ENCODE measurements around the gene LOC101059915.

The LOC101059915 gene

GRCh38 chrX:71659342-71659741 lies 8.0 kb upstream of the LOC101059915 start:
- no peaks in the 10 kb centered on the region for H3K36me3 ChIP-seq (ENCODE audit: control insufficient read depth in 2 of 2, insufficient read depth in 1 of 2, low read length in 2 of 2)
- H3K4me3 ChIP-seq (ENCODE audit: low read depth, low read length), result no peak overlapping the region
- ChIA-PET CTCF (no interaction called here), POLR2A (no interaction called here)
- TF ChIP-seq ZNF513 (tag by site-specific recombination; IDR thresholded peaks at IDR 0.05) (no peak), ZFHX2 (tag by site-specific recombination; conservative IDR thresholded peaks at IDR 0.05) (peak; percentile 61), GLIS1 (tag by site-specific recombination; IDR thresholded peaks at IDR 0.05) (no peak), EGR2 (tag by site-specific recombination; IDR thresholded peaks at IDR 0.05; ENCODE audit: low read depth) (peak; percentile 28; the same call in 1 of the 2 replicates), ZFP3 (tag by site-specific recombination; IDR thresholded peaks at IDR 0.05; ENCODE audit: low read depth) (no peak), ZNF623 (tag by site-specific recombination; IDR thresholded peaks at IDR 0.05) (no peak), ZNF501 (tag by site-specific recombination; IDR thresholded peaks at IDR 0.05) (no peak), ZBTB21 (tag by site-specific recombination; IDR thresholded peaks at IDR 0.05) (no peak), ZNF175 (tag by site-specific recombination; IDR thresholded peaks at IDR 0.05) (no peak), ZNF324 (tag by site-specific recombination; IDR thresholded peaks at IDR 0.05) (no peak), ZNF654 (tag by site-specific recombination; IDR thresholded peaks at IDR 0.05; ENCODE audit: low read depth) (no peak), KLF1 (tag by site-specific recombination; IDR thresholded peaks at IDR 0.05) (no peak), BCL6B (tag by site-specific recombination; IDR thresholded peaks at IDR 0.05) (no peak), ZNF202 (tag by site-specific recombination; IDR thresholded peaks at IDR 0.05; ENCODE audit: borderline replicate concordance) (no peak), ZBTB17 (tag by site-specific recombination; IDR thresholded peaks at IDR 0.05) (no peak), HOXA7 (CRISPR knock-in tag; IDR thresholded peaks at IDR 0.05; ENCODE audit: borderline replicate concordance) (no peak)
- no peaks in the 10 kb centered on the region for H3K9me3 ChIP-seq (ENCODE audit: control insufficient read depth, insufficient read depth, low read depth, low read length)
- no peak overlapping the region for H3K27ac ChIP-seq (ENCODE audit: extremely low read depth, low read depth, low read length)
- H3K4me1 ChIP-seq (ENCODE audit: control insufficient read depth, insufficient read depth, low read length), result no peaks in the 10 kb centered on the region

- POLR2A ChIA-PET, result no interaction called here
- H3K4me3 ChIP-seq (ENCODE audit: low read depth, low read length), result no peak overlapping the region
- H3K9me3 ChIP-seq (ENCODE audit: control insufficient read depth, insufficient read depth, low read depth, low read length), result no peaks in the 10 kb centered on the region
- no peaks in the 10 kb centered on the region for H3K36me3 ChIP-seq (ENCODE audit: control insufficient read depth in 2 of 2, insufficient read depth in 1 of 2, low read length in 2 of 2)
- H3K4me1 ChIP-seq (ENCODE audit: control insufficient read depth, insufficient read depth, low read length), result no peaks in the 10 kb centered on the region
- H3K27ac ChIP-seq (ENCODE audit: extremely low read depth, low read depth, low read length), result no peak overlapping the region
- CTCF ChIA-PET, result no interaction called here
- no peak for TF ChIP-seq ZNF280C (tag by site-specific recombination; IDR thresholded peaks at IDR 0.05)
- no peak for TF ChIP-seq ZNF658 (tag by site-specific recombination; IDR thresholded peaks at IDR 0.05)
- TF ChIP-seq HOXA7 (CRISPR knock-in tag; IDR thresholded peaks at IDR 0.05; ENCODE audit: borderline replicate concordance), result no peak
- TF ChIP-seq ZNF555 (tag by site-specific recombination; conservative IDR thresholded peaks at IDR 0.05), result no peak
- TF ChIP-seq ZNF157 (tag by site-specific recombination; IDR thresholded peaks at IDR 0.05), result no peak
- TF ChIP-seq KLF10 (tag by site-specific recombination; IDR thresholded peaks at IDR 0.05), result no peak
- TF ChIP-seq ZNF664 (tag by site-specific recombination; IDR thresholded peaks at IDR 0.05), result no peak
- no peak for TF ChIP-seq ZNF621 (tag by site-specific recombination; IDR thresholded peaks at IDR 0.05)
- no peak for TF ChIP-seq PRDM10 (tag by site-specific recombination; IDR thresholded peaks at IDR 0.05)
- no peak for TF ChIP-seq ZNF148 (tag by site-specific recombination; IDR thresholded peaks at IDR 0.05; ENCODE audit: borderline replicate concordance)
- TF ChIP-seq RBAK (tag by site-specific recombination; IDR thresholded peaks at IDR 0.05), result no peak
- TF ChIP-seq ZNF223 (tag by site-specific recombination; IDR thresholded peaks at IDR 0.05), result no peak
These were observed 7.4 kb upstream of the LOC101059915 start for GRCh38 chrX:71659959-71660358.

Measured in HEK293 (cell line).